Left hindlimb (tissue), 1 donor: ENCODE results near the gene TOMM20.

Experiments
- DNase-seq: peaks from one replicate; pipeline ENCODE4 v3.0.0-alpha.2; 2018

TOMM20 gene

DNA sequence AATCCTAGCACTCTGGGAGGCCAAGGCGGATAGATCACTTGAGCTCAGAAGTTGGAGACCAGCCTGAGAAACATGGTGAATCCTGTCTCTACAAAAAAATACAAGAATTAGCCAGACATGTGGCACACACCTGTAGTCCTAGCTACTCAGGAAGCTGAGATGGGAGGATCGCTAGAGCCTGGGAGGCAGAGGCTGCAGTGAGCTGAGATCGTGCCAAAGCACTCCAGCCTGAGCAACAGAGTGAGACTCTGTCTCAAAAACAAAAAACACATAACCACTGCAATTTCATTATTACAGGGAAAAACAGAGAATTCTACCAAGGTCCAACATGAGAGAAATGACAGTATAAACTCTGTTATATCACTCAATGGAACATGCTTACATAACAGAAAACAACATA is 4.4 kb upstream of the TOMM20 start:
- no peak for DNase-seq

DNA sequence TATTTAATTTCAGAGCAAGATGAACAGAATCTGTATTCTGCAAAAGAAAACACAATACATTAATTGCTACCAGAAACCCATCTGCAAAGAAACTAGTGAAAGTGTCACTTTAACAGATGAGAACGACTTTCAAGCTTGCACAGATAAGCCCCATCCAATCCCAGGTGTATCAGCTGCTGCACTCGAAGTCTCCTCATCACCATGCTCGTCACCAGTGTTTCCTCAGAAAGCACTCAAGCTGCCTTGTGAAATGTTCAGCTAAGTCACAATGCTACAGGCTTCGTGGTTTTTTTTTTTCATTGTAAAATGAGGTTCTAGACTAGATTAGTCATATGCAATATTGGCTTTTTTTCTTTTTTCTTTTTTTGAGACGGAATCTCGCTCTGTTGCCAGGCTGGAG is 3.3 kb upstream of the TOMM20 start:
- no peak for DNase-seq

DNA sequence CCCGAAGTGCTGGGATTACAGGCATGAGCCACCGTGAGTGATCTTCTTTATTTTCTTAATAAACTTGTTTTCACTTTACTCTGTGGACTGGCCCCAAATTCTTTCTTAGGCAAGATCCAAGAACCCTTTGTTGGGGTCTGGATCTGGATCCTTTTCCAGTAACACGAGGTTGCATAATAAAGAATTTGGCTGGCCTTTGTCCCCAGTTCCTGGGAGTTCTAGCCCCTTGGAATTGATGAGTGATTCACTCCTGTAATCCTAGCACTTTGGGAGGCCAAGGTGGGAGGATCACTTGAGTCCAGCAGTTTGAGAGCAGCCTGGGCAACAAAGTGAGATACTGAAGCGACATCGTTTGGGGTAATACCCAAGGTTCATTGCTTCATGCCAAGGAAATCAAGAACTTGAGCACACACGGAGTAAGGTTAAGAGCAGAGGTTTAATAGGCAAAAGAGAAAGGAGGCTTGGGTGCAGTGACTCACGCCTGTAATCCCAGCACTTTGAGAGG is 2.2 kb upstream of the TOMM20 start:
- DNase-seq: no peak

DNA sequence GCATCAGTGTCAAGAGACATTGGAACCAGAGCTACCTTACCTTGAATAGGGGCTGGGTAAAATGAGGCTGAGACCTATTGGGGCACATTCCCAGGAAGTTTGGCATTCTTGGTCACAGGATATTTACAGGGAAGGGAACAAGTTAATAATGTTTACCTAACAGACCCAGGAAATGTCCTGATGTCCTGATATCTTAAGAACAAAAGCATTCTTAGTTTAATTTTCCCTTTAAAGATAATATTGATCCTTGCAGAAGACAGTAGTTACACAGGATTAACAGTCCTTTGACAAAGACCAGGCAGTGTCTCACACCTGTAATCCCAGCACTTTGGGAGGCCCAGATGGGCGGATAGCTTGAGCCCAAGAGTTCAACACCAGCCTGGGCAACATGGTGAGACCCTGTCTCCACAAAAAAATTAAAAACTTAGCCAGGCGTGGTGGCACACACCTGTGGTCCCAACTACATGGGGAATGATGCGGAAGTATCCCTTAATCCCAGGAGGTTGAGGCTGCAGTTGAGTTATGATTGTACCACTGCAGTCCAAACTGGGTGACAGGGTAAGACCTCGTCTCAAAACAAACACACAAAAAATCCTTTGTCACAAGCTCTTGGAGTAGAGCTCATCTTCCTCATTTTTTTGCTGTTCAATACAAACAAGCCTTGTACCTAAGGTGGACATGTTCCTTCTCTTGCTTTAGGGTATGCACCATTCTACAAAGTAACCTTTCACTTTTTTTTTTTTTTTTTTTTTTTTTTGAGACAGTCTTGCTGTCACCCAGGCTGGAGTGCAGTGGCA is 1.3 kb upstream of the TOMM20 start:
- DNase-seq: no peak

DNA sequence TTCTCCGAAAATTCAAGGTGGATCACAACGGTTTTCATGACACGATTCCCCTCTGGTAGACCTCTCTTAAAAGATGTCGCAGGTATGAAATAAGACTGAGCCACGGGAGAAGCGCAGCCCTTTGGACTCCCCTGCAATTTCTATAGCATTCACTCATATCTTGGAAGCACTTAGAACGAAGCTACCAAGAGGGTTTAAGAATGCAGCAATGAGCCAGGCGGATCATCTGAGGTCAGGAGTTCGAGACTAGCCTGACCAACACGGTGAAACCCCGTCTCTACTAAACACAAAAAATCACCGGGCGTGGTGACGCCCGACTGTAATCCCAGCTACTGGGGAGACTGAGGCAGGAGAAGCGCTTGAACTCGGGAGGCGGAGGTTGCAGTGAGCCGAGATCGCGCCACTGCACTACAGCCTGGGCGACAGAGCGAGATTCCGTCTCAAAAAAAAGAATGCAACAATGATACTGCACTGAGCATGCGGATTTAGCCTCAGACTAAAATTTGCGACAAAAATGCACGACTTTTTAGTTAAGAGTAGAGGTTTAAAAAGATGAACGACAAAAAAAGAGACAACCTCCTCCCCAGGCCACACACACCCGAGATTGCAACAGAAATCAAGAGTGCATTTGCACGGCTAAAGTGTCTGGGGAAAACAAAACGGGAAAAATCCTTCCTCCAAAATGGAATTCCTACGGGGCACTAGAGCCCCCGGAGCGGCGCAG is 743 bp downstream of the TOMM20 start:
- DNase-seq: no peak

DNA sequence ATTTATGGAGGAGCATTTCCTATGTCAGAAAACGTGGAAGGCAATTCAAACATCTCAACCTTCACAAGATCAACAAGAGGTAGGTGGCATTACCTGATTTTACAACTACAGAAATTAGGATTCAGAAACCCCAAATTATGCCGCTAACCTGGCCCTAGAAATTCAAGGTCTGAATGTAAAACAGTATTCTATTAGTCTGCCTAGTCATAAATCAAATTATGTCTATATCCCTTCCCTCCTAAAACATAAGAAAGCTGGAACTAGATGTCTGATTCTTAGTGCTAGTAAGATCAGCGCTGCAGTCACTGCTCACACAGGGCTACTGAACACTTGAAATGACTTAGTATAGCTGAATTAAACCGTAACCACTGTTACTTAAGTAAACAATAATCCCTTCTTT is 1.4 kb downstream of the TOMM20 start:
- no peak for DNase-seq

DNA sequence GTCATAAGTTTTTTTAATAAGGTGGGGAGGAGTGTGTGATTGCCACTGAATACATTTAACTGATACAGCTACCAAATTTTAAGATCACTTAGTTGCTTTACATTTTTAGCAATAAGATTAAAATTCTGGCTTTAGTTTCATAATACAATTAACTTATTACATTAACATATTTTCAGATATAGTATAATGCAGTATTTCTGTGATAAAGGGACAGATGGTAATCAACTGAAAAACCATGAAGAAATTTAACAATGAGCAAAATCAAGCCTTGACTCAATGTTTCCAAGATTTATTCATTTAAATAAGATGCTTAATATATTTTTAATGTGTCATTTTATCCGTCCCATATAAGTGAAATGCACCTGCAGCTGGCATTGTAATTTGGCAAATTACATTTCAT is 4.0 kb downstream of the TOMM20 start:
- DNase-seq: no peak

DNA sequence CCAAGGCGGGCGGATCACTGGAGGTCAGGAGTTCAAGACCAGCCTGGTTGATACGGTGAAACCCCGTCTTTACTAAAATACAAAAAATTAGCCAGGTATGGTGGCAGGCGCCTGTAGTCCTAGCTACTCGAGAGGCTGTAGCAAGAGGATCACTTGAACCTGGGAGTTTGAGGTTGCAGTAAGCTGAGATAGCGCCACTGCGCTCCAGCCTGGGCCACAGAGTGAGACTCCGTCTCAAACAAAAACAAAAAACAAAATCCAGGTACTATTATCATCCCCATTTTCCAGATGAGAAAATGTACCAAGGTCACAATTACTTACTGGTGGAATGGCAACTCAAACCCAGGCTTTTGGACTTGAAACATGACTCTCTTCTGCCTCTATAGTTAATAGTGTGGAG is 4.5 kb downstream of the TOMM20 start:
- no peak for DNase-seq

DNA sequence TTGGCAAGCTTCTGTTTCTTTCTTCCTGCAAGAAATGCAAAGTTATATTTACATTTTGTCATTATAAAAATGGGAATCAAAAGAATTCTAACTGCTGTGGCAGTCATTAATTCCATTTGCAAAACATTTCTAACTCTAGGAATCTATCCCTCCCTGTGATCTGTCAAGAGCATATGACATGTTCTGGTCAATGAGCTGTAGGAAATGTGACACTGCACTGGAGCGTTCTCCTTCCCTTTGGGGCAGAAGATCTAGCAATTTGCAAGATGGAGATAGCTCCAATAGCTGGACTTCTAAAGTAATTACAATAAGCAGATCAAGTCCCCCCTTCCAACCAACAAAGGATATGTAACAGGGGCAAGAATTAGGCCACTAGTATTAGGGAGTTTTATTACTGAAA is 6.3 kb downstream of the TOMM20 start:
- DNase-seq: no peak

DNA sequence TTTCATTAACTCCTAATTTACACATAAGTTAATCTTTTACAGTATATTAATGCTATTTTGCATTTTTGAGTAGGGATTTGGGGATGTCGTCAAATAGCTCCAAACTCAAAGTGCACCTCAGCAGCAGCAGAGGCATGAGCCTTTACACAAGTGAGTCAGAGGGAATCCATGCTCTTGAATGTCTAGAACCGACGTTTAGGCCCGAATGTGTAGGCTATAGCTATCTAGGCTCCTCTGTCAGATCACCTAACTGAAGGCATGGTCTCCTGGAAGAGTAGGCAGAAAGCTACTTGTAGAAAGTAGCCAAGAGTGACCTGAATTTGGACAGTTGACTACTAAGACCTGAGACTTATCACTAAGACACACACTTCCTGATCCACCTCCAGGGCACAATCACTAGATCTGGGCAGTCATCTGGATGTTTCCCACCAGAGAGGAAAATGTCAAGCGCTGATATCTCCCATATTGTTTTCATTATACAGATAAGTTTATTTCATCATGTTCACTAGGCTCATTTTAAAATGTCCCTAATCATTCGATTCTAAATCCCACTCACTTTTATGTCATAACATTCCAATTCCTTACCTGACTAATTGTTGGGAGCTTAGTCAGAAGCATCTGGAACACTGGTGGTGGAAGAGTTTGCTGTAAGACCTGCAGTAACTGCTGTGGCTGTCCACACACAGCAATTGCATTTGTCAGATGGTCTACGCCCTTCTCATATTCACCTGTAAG is 15.3 kb downstream of the TOMM20 start:
- no peak for DNase-seq

DNA sequence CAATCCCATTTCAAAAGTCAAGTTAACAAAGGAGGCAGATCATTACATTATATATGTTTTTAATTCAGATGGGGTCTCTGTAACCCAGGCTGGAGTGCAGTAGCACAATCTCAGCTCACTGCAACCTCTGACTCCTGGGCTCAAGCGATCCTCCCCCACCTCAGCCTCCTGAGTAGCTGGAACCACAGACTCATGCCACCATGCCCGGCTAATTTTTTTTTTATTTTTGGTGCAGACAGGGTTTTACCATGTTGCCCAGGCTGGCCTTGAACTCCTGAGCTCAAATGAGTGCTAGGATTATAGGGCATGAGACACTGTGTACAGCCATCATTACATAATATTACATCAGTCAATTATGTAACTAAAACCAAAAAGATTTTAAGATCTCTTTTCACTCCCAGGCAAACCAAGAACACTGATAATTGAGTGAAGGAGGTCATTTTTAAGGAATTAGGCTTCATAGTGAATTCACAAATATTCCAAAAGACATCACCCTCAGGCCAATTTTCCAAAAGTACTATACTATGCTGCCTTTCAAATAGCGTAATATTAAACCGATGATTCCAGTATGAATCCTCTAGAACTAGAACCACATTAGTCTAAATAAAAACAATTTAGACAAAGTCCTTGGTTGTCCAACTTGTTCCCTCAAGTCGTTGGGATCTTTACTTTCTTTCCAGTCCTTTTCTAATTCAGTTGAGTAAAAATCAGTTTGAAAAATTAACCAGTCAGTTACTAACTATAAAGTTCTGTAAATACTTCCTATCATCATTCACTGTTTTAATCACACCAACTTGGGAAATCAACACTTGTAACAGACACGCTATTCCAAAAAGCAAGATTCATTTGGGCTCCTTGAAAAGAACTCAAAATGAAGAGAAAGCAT is 16.1 kb downstream of the TOMM20 start:
- no peak for DNase-seq

DNA sequence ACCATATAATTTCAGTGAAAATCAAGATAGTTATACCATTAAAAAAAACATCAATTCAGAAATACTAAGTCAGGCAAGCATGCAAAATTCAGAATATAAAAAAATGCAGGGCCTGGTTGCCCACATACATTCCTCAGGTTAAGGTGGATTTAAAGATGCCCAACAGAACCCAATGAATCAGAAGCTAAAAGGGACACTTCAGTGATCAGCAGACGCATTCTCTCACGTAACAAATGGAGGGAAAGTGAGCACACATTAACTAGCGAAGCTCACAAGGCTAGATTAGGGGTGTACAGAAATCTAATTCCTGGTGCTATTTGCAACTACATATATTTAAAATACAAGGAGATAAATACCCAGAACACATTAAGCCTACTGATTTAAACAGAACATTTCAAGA is 17.5 kb downstream of the TOMM20 start:
- no peak for DNase-seq

DNA sequence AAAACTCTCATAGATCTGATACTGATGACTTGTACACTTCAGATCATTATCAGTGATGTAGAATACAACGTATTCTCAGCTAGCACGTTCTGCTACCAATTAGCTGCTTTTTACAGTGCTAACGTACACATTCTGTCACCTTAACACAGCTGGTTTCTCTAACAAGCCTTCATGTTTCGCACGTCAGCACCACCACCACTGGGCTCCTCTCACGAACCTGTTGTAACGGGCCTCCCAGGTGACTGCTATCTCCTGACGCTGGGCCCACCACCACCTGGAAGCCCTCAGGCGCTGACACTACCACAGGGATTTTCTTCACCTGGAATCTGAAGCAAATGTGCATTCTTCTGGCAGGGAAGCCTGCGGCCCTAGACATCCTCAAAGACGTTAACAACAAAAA is 19.8 kb downstream of the TOMM20 start:
- DNase-seq: no peak

DNA sequence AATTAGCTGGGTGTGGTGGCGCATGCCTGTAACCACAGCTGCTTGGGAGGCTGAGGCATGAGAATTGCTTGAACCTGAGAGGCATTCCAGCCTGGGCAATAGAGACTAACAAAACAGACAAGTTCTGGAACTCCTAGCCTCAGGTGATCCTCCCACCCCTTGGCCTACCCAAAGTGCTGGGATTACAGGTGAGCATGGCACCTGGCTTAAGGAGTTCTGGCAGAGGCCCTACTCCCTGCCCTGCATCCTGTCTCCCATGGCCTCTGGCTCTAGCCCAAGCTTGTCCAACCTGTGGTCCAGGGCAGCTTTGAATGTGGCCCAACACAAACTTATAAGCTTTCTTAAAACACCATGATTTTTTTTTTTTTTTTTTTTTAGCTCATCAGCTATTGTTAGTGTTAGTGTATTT is 20.4 kb downstream of the TOMM20 start:
- no peak for DNase-seq

DNA sequence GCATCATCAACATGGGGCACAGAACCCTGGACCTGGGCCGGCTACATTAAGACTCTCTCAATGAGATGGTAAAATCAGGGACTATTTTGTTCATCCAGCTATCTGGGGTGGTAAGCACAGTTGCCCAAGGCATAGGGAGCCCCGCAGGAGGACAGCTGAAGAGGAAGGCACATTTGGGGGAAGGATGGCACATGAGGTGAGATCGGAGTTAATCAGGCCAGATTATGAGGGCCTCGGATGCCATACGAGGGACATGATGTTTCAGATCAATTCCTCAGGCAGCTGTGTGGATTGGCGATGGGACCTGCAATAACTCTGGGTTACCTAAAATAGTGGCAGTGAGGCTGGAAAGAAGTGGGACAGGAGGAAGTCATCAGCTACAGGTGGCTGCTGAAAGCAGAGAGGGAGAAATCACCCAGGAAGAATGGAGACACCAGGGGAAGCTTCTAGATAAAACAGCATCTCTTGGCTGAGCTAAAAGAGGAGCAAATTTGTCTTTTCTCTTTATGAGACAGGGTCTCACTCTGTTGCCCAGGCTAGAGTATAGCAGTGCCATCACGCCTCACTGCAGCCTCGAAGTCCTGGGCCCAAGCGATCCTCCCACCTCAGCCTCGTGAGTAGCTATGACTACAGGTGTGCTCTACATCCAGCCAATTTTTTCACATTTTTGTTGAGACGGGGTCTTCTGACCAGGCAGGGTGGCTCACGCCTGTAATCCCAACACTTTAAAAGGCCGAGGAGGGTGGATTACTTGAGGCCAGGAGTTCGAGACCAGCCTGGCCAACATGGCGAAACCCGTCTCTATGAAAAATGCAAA is 21.1 kb downstream of the TOMM20 start:
- DNase-seq: no peak

DNA sequence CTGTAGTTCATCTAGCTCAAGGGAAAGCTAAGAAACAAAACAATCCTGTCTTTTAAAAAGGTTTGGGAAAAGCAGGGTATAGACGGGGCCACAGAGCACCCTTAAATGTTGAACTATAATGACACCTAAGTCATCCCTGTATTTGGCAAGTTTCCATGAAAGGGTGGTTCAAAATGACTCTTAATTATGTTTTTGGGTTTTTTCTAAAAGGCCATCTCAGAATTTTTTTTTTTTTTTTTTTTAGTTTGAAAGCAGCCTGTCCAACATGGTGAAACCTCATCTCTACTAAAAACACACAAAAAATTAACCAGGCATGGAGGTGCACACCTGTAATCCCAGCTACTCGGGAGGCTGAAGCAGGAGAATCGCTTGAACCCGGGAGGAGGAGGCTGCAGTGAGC is 22.2 kb downstream of the TOMM20 start:
- DNase-seq: no peak

DNA sequence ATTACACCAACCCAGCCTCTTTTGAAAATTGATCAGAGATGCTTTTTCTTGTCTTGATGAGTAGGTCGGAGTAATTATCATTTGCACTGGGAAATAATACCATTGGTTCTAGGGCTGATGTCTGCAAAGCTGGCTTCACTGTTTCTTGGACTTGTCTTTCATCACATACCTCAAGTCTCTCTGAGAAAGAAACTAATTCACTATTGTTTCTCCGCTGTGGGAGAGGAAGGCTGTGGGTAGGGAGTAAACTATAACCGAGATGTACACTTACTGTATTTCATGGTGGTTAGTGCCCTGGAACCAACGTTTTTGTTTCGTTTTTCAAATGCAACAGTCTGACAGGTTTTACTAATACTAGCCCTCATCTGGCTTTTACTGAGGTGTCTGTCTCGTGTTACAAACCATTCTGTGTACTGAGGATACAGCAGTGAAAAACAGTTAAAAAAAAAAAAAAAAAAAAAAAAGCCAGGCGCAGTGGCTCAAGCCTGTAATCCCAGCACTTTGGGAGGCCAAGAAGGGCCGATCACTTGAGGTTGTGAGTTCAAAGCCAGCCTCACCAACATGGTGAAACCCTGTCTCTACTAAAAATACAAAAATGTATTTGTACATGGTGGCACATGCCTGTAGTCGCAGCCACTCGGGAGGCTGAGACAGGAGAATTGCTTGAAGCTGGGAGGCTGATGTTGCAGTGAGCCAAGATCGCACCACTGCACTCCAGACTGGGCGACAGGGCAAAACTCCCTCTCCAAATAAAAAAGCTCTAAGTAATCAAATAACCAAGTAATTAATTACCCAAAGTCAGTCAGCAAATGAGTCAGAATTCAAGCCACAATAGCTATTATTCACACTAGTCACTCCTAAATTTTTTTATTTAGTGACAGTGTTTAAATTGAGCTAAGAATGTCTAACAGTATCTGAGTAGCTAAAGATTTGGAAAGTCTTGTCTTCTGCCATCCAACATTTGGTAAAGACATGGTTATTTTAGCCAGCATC is 23.3 kb downstream of the TOMM20 start:
- DNase-seq: no peak

DNA sequence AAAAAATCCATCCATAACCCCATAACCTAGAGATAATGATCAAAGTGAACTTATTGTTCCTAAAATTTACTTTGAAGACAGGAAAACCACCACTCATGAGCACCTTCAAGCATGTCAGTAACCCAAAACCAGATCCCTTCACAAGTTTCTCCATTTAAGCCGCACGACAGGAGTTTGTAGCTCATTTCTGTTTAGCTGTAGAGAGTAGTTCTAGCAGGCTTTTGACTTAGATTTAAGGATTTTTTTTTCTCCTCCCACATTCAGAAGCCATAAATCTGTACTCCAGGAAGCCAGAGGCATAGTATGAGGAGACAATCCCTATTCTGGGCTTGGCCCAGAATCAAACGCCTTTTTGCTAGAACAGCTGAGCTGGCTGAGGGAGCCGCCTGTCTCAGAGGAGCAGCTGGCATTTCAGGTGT is 25.6 kb downstream of the TOMM20 start:
- DNase-seq: no peak

DNA sequence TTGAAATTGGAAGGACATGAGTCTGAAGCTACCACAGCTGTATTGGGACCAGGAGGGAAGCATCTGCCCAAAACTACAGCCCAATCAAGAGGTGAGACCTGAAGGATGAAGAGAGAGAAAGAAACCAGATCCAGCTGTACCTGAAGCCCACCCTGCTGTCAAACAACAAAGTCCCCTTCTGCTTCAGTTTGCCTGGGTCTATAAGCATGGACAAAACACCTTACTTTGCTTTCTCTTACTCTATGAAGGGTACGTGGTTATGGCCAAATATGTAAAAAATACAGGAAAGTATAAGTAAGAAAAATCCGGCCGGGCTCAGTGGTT is 26.4 kb downstream of the TOMM20 start:
- DNase-seq: no peak

DNA sequence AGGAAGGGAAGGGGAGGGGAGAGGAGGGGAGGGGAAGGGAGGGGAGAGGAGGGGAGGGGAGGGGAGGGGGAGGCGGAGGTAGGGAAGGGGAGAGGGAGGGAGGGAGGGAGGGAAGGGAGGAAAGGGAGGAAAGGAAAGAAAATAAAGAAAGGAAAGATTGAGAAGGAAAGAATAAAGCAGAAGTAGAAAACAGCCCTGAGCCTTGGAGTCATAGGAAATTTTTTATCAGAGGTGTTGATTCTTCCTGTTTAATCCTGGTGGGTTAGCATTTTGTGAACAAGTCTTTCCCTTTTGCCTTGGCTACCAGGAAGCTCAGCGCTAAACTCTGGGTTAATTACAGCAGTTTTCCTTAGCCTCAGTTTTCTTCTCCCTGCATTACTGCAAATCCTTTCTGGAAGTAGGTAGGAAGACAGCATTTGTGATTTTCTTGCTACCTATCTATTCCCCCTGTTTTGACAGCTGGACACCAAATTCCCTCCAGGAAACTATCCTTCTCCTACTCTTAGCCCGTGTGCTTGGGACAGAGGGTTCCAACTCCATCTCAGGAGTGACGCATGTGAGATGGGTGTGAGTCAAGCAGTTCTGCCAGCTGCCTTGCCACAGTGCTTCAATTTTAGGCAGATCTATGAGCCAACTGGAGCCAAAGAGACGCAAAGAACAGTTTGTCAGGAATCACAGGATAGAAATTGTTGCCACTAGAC is 26.9 kb downstream of the TOMM20 start:
- no peak for DNase-seq
